ENCODE results near the gene PRRC1.
"Not testable (repeated sequence)": the region's sequence is repeated elsewhere in the genome, so short reads cannot be mapped to it uniquely, and the experiment has no call there.

The PRRC1 gene

GRCh38 chr5:127549551-127549950 lies 32.1 kb downstream of the PRRC1 start:
- no peak for DNase-seq

DNA sequence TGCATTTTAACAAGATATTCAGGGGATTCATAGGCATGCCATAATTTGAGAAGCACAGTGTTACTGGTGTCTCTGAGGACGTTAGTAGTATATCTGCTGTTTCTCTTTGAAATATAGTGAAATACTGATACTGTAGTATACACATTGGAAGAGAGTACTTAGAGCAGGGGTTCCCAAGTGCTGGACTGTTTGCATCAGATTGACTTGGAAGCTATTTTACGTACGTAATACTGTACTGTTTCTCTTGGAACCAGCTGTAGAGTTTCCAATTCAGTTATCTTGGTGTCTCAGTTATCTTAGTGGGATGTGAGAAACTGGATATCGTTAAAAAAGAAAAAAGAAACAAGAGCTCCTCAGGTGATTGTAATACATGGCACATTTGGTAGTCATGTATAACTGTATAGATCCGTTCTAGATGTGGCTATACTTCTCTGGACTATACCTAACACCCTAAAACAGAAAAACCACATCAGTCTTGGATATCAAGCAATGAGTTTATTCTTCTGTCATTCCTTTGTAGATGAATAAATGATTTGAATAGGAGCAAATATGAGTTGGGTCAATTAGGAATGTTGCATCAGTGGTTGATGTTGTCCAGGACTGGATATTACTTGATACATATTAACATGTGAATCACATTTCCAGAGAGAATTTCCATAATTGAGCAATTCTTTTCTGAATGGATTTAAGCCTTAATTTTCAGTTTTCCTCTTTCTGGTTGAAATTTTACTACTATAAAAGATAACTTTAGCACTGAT lies 33.4 kb downstream of the PRRC1 start:
- no peak for DNase-seq

GRCh38 chr5:127551410-127552041 lies 34.1 kb downstream of the PRRC1 start:
- no peak for DNase-seq

DNA sequence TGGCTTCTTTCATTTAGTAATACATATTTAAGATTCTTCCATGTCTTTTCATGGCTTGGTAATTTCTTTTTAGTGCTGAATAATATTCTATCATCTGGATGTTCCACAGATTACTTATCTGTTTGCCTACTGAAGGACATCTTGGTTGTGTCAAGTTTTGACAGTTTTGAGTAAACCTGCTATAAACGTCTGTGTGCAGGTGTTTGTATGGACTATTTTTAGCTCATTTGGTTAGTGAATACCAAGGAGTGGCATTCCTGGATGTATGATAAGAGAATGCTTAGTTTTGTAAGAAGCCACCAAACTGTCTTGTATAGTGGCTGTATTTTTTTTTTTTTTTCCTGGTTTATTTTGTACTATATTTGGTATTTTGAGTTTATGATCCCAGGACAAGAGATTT lies 38.4 kb downstream of the PRRC1 start:
- no peak for DNase-seq

DNA sequence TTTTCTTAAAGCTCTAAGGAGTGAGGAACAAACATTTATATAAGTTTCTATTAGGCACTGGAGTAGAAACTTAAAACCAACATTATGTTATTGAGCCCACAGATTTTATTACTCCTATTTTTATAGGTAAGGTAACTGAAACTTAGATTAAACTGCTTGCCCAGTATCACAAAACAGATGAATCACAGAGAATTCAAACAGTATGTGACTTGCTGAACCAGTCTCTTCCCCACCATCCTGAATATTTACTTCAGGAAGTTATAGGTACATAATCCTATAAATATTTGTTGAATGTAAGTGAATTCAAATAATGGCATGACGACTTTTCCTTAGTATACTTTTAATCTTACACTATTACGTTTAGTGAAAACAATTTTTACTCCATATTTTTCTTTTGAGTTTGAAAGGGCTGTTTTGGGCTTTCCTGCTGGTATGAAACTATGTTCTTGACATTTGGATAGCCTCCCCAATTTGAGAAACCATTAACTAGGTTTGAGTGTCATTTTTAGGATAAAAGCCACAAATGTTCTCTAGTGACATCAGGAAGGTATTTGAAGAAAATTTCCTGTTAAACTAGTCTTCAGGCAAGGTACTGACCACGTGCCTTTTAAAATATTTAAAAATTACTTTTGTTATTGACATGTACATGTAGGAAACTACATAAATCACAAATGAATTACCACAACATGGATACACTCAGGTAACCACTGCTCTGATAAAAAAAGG lies 39.3 kb downstream of the PRRC1 start:
- no peak for DNase-seq

DNA sequence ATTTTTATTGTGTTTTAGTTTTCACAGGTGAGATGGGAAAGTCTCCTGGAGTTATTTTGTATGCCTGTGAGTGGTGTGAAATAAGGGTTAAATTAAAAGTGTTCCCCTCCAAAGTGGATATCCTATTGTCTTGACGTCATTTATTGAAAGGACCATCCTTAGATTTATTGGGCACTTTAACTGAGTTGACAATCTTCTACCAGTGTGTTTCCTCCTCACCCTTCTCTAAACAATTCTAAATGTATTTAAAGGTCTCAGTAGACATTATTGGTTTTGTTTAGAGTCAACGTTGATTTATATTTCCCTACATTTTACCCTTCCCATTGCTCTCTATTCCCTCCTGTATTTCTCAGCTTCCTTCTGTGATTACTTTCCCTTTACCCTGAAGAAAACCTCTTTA lies 40.8 kb downstream of the PRRC1 start:
- DNase-seq = no peak

GRCh38 chr5:127561254-127561653 lies 43.8 kb downstream of the PRRC1 start:
- no peak for DNase-seq

GRCh38 chr5:127562252-127562651 lies 44.8 kb downstream of the PRRC1 start:
- DNase-seq = no peak

DNA sequence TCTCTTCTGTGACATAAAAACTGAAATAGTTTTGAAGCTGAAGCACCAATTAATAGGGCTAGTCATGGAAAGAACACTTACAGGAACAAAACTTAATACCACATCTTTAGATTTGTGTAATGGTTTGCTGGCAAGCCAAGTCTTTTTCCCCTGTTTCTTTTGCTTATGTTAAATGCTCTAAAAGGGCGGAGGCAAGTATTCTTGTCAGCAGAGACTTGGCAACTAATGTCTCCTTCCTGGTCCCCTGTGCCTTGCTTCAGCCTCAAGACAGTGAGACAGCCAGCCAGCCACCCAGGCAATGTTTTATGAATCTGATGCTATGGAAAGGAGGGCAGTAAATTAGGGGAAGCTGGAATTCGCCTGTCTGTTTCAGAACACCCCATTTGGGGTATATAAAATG lies 45.7 kb downstream of the PRRC1 start:
- DNase-seq = no peak

- DNase-seq = peak; percentile 65
Observed at GRCh38 chr5:127564002-127564769, 46.7 kb downstream of the PRRC1 start.

- DNase-seq = no peak
Observed at GRCh38 chr5:127565586-127566270, 48.3 kb downstream of the PRRC1 start.

GRCh38 chr5:127567026-127567768 lies 49.8 kb downstream of the PRRC1 start:
- DNase-seq = no peak

DNA sequence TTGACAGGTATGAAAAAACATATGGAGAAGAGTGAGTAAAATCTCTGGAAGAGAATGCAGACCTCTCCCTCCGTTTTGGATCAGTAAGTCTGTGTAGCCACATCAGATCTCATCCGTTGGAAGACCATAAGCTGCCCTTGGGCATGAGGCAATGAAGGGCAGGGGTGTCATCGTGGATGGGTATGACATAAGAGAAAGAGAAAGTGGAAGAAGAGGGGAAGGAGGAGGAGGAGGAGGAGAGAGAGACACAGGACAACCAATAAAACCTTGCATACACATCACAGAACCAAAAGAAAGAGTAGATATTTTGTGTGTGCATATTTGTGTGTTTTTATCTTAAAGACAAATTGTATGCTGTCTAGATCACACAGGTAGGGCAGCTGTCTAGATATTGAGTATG lies 50.7 kb downstream of the PRRC1 start:
- no peak for DNase-seq

GRCh38 chr5:127569471-127569870 lies 52.0 kb downstream of the PRRC1 start:
- not testable (repeated sequence) for DNase-seq

DNA sequence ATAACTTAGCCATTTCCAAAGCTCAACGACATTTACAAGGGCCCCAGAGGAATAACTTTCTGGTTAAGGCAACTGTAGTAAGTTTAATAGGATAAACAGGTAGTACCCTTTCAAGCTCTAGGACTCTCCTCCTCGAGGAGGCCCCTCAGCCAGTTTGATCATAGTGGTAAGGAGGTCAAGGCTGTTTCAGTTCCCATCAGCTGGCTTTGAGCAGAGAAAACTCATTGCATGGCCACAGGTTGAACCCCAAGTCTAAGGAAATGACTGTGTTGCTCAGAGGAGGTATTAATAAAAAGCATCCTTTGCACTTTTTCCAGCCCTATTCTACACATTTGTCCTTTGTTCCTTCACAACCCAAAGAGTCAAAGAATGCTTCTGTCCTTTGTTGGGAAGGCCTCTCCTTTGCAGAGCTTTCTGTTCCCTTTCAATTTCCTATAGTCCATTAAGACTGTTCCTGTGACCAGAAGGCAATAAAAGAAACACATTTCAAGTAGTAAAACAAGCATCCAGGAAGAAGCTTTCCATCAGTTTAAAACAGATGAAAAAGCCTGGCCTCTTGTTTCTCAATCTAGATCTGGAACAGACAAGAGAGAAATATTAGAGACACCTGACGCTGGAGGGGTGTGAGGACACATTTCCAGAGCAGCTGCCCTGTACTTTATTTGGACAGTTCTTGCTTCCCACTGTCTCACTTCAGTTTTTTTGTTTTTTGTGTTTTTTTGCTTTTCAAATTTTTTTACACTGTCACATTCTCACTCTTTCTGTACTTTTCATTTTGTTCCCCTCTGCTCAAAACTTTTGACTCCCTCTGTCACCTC lies 54.1 kb downstream of the PRRC1 start:
- no peak for DNase-seq

DNA sequence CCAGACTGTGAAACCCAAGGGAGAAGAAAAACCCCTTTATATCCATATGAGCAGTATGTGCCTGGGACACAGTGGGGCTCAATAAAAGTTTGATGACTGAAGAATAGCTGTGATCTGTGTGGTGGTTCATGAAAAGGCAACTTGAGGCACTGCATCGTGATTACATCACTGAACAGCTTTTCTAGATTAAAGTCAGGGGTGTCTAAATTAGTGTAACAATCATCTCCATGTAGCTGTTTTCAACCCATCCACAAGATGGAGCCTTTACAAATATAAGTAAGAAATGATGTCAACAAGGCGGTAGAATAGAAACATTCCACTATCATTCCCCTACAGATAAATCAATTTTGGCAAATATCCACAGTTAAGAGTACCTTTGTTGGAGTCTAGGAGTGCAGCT lies 55.5 kb downstream of the PRRC1 start:
- DNase-seq = no peak

- DNase-seq = no peak
Observed at GRCh38 chr5:127574852-127575679, 57.6 kb downstream of the PRRC1 start.

DNA sequence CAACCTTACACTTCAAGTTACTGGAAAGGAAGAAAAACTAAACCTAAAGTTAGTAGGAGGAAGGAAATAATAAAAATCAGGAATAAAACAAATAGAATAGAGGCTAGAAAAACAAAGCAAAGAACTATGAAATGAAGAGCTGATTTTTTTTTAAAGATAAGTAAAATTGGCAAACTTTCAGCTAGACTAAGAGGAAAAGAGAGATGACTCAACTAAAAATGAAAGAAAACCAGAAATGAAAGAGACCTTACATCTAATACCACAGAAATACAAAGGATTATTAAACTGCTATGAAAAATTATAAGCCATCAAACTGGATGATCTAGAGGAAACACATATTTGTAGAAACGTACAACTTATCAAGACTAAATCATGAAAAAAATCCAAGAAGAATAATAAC lies 60.0 kb downstream of the PRRC1 start:
- no peak for DNase-seq

DNA sequence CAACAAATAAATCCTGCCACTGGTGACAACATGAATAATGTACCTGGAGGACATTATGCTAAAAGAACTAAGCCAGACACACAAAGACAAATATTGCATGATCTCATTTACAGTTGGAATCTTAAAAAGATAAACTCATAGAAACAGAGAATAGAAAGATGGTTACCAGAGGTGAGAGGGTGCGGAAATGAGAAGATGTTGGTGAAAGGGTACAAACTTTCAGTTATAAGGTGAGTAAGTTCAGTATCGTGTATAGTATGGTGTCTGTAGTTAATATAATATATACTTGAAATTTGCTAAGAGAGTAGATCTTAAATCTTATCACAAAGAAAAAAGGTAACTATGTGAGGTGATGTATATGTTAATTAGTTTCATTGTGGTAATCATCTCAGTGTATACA lies 63.3 kb downstream of the PRRC1 start:
- DNase-seq = no peak

GRCh38 chr5:127581450-127581849 lies 64.0 kb downstream of the PRRC1 start:
- no peak for DNase-seq

Measured in CD4-positive, alpha-beta T cell treated with Interleukin-12 subunit alpha and Interleukin-12 subunit beta, for 1 hour (primary cell).